Epithelial cell of esophagus (primary cell): ENCODE data around the gene SORL1.

Experiments
- DNase-seq: peaks from one replicate; pipeline ENCODE4 v3.0.0; 2010; ENCODE audit warnings: low read depth
- H3K4me3 ChIP-seq: 2 replicates; pipeline ENCODE4 v1.5.1; 2011; ENCODE audit warnings: mild to moderate bottlenecking, low read length, control low read depth
- TF ChIP-seq, protein P1 (sequence below): IDR thresholded peaks from 2 replicates; pipeline ENCODE4 v1.5.1; 2011; ENCODE audit warnings: low read depth, mild to moderate bottlenecking, low read length, control low read depth, inconsistent platforms; ENCODE audit not compliant: insufficient read depth; ENCODE audit errors: missing control alignments

The SORL1 gene

DNA sequence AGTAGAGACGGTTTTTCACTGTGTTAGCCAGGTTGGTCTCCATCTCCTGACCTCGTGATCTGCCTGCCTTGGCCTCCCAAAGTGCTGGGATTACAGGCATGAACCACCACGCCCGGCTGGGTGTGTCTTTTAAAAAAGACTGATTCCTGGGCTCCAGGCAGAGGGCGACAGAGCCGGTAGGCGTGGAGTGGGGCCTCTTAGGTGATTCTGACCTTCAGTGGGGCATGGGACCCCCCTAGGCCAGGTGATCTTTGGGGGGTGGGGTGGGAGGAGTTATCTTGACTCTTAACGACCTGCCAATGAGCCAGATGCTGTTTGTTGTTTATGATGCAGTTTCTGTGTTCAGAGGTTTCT lies 13.6 kb downstream of the SORL1 start:
- no peak overlapping the region for H3K4me3 ChIP-seq
- TF ChIP-seq, protein P1, sequence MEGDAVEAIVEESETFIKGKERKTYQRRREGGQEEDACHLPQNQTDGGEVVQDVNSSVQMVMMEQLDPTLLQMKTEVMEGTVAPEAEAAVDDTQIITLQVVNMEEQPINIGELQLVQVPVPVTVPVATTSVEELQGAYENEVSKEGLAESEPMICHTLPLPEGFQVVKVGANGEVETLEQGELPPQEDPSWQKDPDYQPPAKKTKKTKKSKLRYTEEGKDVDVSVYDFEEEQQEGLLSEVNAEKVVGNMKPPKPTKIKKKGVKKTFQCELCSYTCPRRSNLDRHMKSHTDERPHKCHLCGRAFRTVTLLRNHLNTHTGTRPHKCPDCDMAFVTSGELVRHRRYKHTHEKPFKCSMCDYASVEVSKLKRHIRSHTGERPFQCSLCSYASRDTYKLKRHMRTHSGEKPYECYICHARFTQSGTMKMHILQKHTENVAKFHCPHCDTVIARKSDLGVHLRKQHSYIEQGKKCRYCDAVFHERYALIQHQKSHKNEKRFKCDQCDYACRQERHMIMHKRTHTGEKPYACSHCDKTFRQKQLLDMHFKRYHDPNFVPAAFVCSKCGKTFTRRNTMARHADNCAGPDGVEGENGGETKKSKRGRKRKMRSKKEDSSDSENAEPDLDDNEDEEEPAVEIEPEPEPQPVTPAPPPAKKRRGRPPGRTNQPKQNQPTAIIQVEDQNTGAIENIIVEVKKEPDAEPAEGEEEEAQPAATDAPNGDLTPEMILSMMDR, result no peak
- DNase-seq, result no peak

DNA sequence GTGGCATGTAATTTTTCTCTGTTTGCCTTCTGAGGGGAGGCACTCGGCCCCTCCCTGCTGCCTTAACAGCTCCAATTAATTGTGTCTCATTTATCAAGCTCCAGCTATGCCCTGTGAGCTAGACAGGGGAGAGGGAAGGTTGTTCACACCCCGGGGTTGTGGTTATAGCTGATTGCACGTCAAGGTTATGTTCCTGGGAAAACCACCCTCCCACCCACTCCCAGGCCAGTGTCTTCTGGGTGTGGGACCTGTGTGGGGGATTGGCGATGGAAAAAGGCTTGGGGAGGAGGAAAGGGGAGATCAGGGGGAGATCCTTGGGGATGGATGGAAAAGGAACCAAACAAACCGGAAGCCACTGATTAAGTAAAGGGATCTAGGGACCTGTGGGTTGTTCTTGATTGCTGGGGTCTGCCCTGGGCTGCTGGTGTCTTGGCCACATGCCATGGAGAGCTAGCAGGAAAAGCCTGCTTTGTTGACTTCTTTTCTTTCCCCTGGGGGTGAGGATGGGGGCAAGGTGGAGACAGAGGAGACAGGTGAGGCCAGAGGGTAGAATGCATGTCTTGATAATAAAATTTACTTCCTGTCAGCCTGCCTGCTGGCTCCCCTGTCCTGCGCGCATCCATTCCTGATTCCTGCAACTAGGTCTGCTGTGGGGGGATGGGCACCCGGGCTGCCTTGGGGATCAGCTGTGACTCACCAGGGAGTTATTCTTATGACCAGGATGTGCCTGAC lies 14.1 kb downstream of the SORL1 start:
- DNase-seq, result peak; percentile 97
- TF ChIP-seq, protein P1, result no peak
- no peak overlapping the region for H3K4me3 ChIP-seq

DNA sequence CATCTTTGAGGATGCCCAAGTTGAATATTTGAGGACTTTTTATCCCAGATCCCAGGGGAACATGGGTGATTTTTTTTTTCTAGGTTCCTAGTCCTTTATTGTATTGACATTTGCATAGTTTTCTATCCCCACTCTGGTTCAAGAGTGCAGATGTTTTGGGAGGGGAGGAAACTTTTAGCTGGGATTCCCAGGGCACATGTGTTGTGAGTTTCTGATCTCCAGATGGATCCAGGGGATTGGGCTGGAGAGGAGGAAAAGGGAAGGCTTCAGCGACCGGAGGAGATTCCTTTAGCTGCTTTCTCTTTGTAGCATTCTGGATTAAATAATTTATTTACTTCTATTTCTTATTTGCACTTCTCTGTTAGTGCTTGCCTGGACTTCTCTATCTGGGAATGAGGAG lies 15.4 kb downstream of the SORL1 start:
- no peak overlapping the region for H3K4me3 ChIP-seq
- TF ChIP-seq, protein P1, result no peak
- DNase-seq, result no peak

DNA sequence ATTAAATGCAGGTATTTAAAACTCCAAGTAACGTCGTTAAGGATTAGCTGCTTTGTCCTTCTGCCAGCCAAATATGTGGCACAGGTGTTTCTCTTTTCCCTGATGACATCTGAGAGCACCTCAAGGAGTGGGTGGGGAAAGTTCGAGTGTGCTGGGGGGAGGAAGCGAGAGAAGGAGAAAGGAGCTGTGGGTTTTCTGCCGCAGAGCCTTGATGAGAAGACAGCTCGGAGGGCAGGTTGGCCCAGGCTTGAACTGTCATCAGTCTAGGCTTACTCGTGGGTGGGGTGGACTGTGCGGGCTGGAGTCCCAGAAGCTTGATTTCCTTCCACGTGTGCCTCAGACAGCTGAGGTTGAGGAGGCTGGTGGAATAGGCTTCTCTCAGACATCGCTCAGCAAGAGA lies 15.9 kb downstream of the SORL1 start:
- TF ChIP-seq, protein P1, result no peak
- no peak overlapping the region for H3K4me3 ChIP-seq
- peak; percentile 40 for DNase-seq

DNA sequence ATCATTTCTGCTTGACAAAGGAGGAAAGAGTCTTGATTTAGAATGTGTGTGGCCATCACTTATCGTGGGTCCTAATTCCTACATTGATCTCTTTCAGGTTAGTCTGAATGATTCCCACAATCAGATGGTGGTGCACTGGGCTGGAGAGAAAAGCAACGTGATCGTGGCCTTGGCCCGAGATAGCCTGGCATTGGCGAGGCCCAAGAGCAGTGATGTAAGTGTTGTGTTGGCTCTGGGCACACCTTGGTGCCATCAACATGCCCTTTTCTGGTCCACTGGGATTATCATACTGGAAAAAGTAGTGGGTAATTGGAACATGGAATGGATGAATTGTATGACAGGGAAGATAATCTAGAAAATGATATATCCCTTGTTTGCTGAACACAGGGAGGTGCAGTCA lies 17.8 kb downstream of the SORL1 start:
- DNase-seq, result no peak
- TF ChIP-seq, protein P1, result no peak
- no peak overlapping the region for H3K4me3 ChIP-seq

DNA sequence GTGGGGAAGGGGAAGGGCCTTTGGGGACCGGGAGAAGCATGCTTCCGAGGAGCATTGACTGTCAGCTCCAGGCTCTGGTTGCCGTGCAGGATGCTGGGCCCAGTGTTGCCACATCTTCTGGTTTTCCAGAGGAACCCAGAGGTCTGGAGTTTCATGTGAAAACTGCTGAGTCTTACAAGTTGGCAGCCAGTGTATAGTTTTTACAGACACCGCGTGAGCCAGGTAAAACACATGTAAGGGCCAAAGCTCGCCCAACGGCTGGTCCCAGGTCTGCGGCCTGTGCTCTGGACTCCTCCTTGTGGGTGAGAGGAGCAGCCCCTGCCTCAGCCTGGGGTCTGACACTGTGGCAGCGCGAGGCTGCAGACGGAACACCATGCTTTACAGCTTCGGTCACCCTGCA lies 19.1 kb downstream of the SORL1 start:
- no peak overlapping the region for H3K4me3 ChIP-seq
- DNase-seq, result no peak
- TF ChIP-seq, protein P1, result no peak

DNA sequence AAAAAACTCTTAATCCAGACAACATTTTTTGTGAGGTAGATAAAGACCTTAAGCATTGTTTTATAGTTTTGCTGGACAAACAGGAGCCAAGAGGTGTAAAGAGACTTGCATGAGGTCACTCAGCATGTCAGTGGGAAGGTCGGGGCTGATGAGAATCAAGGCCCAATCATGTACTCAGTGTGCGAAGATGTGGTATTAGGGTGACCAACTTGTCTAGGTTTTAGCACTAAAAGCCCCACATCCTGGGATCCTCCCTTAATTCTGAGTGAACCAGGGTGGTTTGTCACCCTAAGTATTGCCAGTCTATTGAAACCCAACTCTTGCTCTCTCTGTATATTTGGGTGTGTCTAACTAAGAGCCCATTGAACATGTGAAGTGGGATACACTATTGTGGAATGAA lies 20.2 kb downstream of the SORL1 start:
- no peak overlapping the region for H3K4me3 ChIP-seq
- no peak for DNase-seq
- TF ChIP-seq, protein P1, result no peak
